ENCODE data around the gene KCNJ15.

The KCNJ15 gene

DNA sequence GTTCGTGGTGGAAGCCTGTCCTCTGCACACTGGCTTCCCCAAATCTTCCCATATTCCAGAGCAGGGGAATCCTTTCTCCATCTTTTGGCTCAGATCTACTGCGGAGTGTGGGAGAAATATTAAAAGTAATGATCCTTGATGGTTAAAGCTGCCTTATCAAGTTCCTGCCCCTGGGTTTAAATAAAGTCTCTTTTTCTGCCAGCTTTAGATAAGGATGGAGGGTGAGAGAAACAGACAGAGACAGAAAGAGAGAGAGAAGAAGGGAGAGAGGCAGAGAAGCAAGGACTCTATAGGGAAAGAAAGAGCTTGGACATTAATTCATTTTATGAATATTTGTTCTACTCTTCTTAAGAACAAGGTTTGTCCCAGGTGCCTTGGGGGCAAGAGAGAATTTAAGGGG, 98.0 kb downstream of the KCNJ15 start:
- no peak for DNase-seq (ENCODE audit: low spot score)

DNA sequence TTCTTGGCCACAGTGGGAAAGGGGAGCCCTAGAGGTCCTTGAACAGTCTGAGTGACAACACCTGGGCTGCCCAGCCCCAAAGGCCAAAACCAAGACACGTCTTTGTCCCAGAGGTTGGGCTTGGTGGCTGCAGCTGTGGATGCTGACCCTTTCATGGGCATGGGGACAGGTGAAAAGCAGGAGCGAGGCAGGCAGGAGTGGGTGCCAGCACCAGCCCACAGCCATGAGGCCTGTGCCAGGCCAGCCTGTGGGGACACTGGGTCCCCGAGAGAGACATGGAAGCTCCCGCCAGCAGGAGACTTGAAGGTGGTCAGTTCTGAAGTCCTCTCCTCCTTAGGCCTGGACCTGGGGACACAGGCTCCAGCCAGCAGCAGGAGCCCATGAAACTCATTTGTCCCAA, 98.6 kb downstream of the KCNJ15 start:
- no peak for DNase-seq (ENCODE audit: low spot score)

DNA sequence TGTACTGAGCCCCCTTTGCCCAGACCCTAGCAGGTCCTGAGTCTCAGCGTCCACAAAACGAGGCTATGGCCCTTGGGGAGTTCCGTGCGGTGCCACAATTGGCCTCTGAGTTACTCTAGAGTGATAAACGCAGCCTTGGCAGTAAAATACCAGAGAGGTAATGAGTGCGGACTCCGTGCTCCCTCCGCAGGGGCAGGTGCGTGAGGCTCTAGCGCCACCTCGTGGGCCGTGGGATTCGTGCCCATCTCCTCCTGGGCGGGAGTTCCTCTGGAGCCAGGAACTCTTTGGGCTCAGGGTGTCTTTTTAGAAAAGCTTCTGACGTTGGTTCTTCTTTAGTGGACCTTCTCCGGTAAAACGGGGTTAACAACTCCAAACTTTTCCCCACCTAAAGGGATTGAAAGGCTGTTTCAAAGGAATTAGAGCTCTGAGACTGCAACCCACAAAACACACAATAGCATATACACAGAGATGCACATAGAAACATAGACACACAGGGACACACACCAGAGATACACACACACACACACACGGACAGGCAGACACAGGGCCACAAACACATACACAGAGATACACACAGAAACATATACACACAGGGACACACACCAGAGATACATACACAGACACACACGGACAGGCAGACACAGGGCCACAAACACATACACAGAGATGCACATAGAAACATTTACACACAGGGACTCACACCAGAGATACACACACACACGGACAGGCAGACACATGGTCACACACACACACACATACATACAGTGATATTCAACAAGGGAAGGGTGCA, 99.4 kb downstream of the KCNJ15 start:
- DNase-seq (ENCODE audit: low spot score) = peak; percentile 93
